ENCODE measurements around the gene C8B.

The C8B gene

GRCh38 chr1:56965916-56966697 is at the start of gene C8B:
TSS of gene C8B (minus strand) at chr1:56966015. CDS start at chr1:56965948, 67 bp downstream.
- no peak for DNase-seq

GRCh38 chr1:57015071-57015470 is 49.3 kb upstream of the C8B start:
- DNase-seq = no peak

GRCh38 chr1:57013522-57013921 is 47.7 kb upstream of the C8B start:
- DNase-seq = no peak

GRCh38 chr1:57012315-57012714 is 46.5 kb upstream of the C8B start:
- DNase-seq = no peak

- no peak for DNase-seq
These were observed 44.7 kb upstream of the C8B start for GRCh38 chr1:57010511-57010910.

GRCh38 chr1:57007948-57008347 is 42.1 kb upstream of the C8B start:
- DNase-seq = no peak

GRCh38 chr1:57007472-57007871 is 41.7 kb upstream of the C8B start:
- DNase-seq = no peak

GRCh38 chr1:57003398-57004139 is 37.8 kb upstream of the C8B start:
- DNase-seq = no peak

- DNase-seq = no peak
These were observed 29.7 kb upstream of the C8B start for GRCh38 chr1:56995414-56996100.

GRCh38 chr1:56993475-56993874 is 27.7 kb upstream of the C8B start:
- no peak for DNase-seq

- no peak for DNase-seq
These were observed 26.7 kb upstream of the C8B start for GRCh38 chr1:56992318-56993125.

GRCh38 chr1:56991576-56991975 is 25.8 kb upstream of the C8B start:
- DNase-seq = no peak

GRCh38 chr1:56986397-56986796 is 20.6 kb upstream of the C8B start:
- no peak for DNase-seq

- DNase-seq = no peak
These were observed 20.0 kb upstream of the C8B start for GRCh38 chr1:56985857-56986256.

GRCh38 chr1:56983484-56983883 is 17.7 kb upstream of the C8B start:
- DNase-seq = no peak

- DNase-seq = no peak
These were observed 14.4 kb upstream of the C8B start for GRCh38 chr1:56979986-56980755.

GRCh38 chr1:56978819-56979218 is 13.0 kb upstream of the C8B start:
- no peak for DNase-seq

- no peak for DNase-seq
These were observed 12.1 kb upstream of the C8B start for GRCh38 chr1:56977910-56978309.

GRCh38 chr1:56975446-56975845 is 9.6 kb upstream of the C8B start:
- no peak for DNase-seq

- DNase-seq = no peak
These were observed 8.3 kb upstream of the C8B start for GRCh38 chr1:56973923-56974742.

- no peak for DNase-seq
These were observed 7.2 kb upstream of the C8B start for GRCh38 chr1:56972976-56973375.

Measured in 8988T (cell line).